ENCODE measurements around the gene UTF1.

DNA sequence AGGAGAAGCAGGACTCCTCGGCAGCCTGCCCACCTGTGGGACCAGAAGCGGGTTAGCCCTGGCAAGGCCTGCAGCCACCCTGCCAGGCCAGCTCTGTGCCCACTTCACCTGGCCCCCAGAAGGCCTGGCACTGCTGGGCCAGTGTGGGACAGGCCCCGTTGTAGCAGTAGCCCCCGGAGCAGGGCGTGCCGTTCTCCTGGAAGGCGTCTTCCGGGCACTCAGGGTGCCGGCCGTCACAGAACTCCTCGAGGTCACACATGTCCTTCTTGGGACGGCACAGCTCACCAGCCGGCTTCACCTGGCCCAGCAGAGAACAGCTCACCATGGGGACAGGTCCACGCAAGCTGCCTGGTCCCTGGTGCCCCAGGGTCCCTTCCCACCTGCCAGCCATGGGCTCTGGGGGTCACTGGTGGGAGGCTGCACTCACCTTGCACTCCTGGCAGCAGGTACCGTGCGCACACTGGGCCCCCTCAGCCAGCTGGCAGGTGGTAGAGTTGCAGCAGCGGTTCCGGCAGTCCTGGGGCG lies 40.8 kb downstream of the UTF1 start:
- TF ChIP-seq CTCF (IDR thresholded peaks at IDR 0.05) (no peak), POLR2AphosphoS5 (IDR thresholded peaks at IDR 0.05) (no peak), POLR2A (IDR thresholded peaks at IDR 0.05) (no peak)

Measured in prostate gland (tissue), 2 donors.